NCI-H446 treated with DMSO at 0.1 percent for 48 hours (cell line): Measurements from ENCODE around the gene NFIX.

Experiments
- DNase-seq: peaks from one replicate; lab custom pipeline; 2025; lab: John Stamatoyannopoulos, UW

The NFIX gene

GRCh38 chr19:13036366-13036976 is 41.2 kb downstream of the NFIX start:
- DNase-seq = no peak

GRCh38 chr19:13037161-13037560 is 41.9 kb downstream of the NFIX start:
- no peak for DNase-seq

GRCh38 chr19:13037731-13038130 is 42.5 kb downstream of the NFIX start:
- no peak for DNase-seq

- no peak for DNase-seq
Observed at GRCh38 chr19:13038306-13039210, 43.3 kb downstream of the NFIX start.

GRCh38 chr19:13039211-13039789 is 44.0 kb downstream of the NFIX start:
- DNase-seq = peak; percentile 61

GRCh38 chr19:13040232-13040947 is 45.1 kb downstream of the NFIX start:
- no peak for DNase-seq

GRCh38 chr19:13040948-13041292 is 45.6 kb downstream of the NFIX start:
- no peak for DNase-seq

GRCh38 chr19:13042443-13043130 is 47.3 kb downstream of the NFIX start:
- no peak for DNase-seq

GRCh38 chr19:13043285-13043684 is 48.0 kb downstream of the NFIX start:
- no peak for DNase-seq

GRCh38 chr19:13044231-13044836 is 49.1 kb downstream of the NFIX start:
- DNase-seq = no peak

GRCh38 chr19:13045812-13046211 is 50.5 kb downstream of the NFIX start:
- no peak for DNase-seq

- no peak for DNase-seq
Observed at GRCh38 chr19:13047374-13047773, 52.1 kb downstream of the NFIX start.

- DNase-seq = no peak
Observed at GRCh38 chr19:13050274-13050673, 55.0 kb downstream of the NFIX start.

- DNase-seq = no peak
Observed at GRCh38 chr19:13051557-13052165, 56.4 kb downstream of the NFIX start.

GRCh38 chr19:13052447-13053175 is 57.3 kb downstream of the NFIX start:
- DNase-seq = no peak

GRCh38 chr19:13053238-13053637 is 58.0 kb downstream of the NFIX start:
- DNase-seq = no peak

- no peak for DNase-seq
Observed at GRCh38 chr19:13053761-13054625, 58.7 kb downstream of the NFIX start.

GRCh38 chr19:13054626-13055212 is 59.4 kb downstream of the NFIX start:
- DNase-seq = no peak
